Activated CD8-positive, alpha-beta T cell treated with anti-CD3 and anti-CD28 coated beads, Interleukin-2, amount 10 ng/mL, durations not matched to agents 7 days and 5 days (primary cell): ENCODE measurements around the gene FBXO48. TPM values are rescaled to one million over a fixed set of nuclear protein-coding genes. Genes with fewer than 3 reads are reported as not detected.

ENCODE experiments used
- total RNA-seq, 2 experiments: library from RNA; stranded (reverse); gene quantifications; one replicate each; pipeline ENCODE4 v1.2.3, GENCODE V29; 2021

The FBXO48 gene
- total RNA-seq, 2 experiments from 2014 or later, result 2.4 to 2.6 TPM

Other genes with a start within 250 kb of the FBXO48 start
- gene PPP3R1, start 214.8 kb downstream of the FBXO48 start, total RNA-seq, result 10 to 100 TPM; 67.6 to 71.8 TPM
- not detected for gene CNRIP1, start 147.3 kb downstream of the FBXO48 start, total RNA-seq
- 1 to 10 TPM; 4.5 to 4.7 TPM for gene PLEK, start 102.0 kb downstream of the FBXO48 start, total RNA-seq
- gene APLF, start 291 bp upstream of the FBXO48 start, total RNA-seq, result 1 to 10 TPM; 2.2 to 2.6 TPM
- not detected for gene PROKR1, start 176.3 kb upstream of the FBXO48 start, total RNA-seq